Activated CD8-positive, alpha-beta memory T cell treated with anti-CD3 and anti-CD28 coated beads, Interleukin-2, amount 50 U/mL, for 4 hours (primary cell): Measurements from ENCODE around the gene STARD4.

Experiments
- DNase-seq: peaks from one replicate; pipeline ENCODE4 v3.0.0-alpha.2; 2020

STARD4 gene

GRCh38 chr5:111512375-111513130 lies at the start of gene STARD4:
Gene STARD4, minus strand, starts transcription at chr5:111512535. Its CDS starts 5,102 bp downstream, at chr5:111507433.
- DNase-seq = peak; percentile 94

GRCh38 chr5:111559680-111560079 lies 47.3 kb upstream of the STARD4 start:
- DNase-seq = no peak

GRCh38 chr5:111557686-111558085 lies 45.4 kb upstream of the STARD4 start:
- DNase-seq = no peak

- no peak for DNase-seq
Observed at GRCh38 chr5:111557111-111557510, 44.8 kb upstream of the STARD4 start.

- no peak for DNase-seq
Observed at GRCh38 chr5:111556501-111556900, 44.2 kb upstream of the STARD4 start.

GRCh38 chr5:111555760-111556159 lies 43.4 kb upstream of the STARD4 start:
- no peak for DNase-seq

- no peak for DNase-seq
Observed at GRCh38 chr5:111553868-111554267, 41.5 kb upstream of the STARD4 start.

GRCh38 chr5:111552896-111553295 lies 40.6 kb upstream of the STARD4 start:
- DNase-seq = no peak

GRCh38 chr5:111552492-111552891 lies 40.2 kb upstream of the STARD4 start:
- no peak for DNase-seq

GRCh38 chr5:111551569-111552275 lies 39.4 kb upstream of the STARD4 start:
- DNase-seq = no peak

- no peak for DNase-seq
Observed at GRCh38 chr5:111551161-111551560, 38.8 kb upstream of the STARD4 start.

GRCh38 chr5:111550282-111551020 lies 38.1 kb upstream of the STARD4 start:
- DNase-seq = peak; percentile 70

- DNase-seq = no peak
Observed at GRCh38 chr5:111548992-111549649, 36.8 kb upstream of the STARD4 start.

GRCh38 chr5:111548348-111548950 lies 36.1 kb upstream of the STARD4 start:
- DNase-seq = no peak

GRCh38 chr5:111545031-111545430 lies 32.7 kb upstream of the STARD4 start:
- no peak for DNase-seq

- no peak for DNase-seq
Observed at GRCh38 chr5:111537141-111538024, 25.0 kb upstream of the STARD4 start.

- no peak for DNase-seq
Observed at GRCh38 chr5:111535879-111536549, 23.7 kb upstream of the STARD4 start.

GRCh38 chr5:111532886-111533582 lies 20.7 kb upstream of the STARD4 start:
- DNase-seq = no peak

GRCh38 chr5:111530298-111530740 lies 18.0 kb upstream of the STARD4 start:
- peak; percentile 82 for DNase-seq

- DNase-seq = no peak
Observed at GRCh38 chr5:111528056-111528455, 15.7 kb upstream of the STARD4 start.
